ENCODE measurements around the gene SLC5A11. TPM values are rescaled to one million over a fixed set of nuclear protein-coding genes. Genes with fewer than 3 reads are reported as not detected.
"Not testable (repeated sequence)": the region's sequence is repeated elsewhere in the genome, so short reads cannot be mapped to it uniquely, and the experiment has no call there.

Gene SLC5A11
- total RNA-seq, 1 donor from 2014 or later = not detected

- Mint-ChIP-seq H3K4me1 (ENCODE audit: unreplicated experiment) (peaks cover 9% of the 10 kb centered on the region), H3K9me3 (ENCODE audit: unreplicated experiment) (no peaks in the 10 kb centered on the region), H3K4me3 (ENCODE audit: unreplicated experiment) (no peak overlapping the region), H3K36me3 (ENCODE audit: unreplicated experiment) (no peaks in the 10 kb centered on the region), H3K27ac (ENCODE audit: unreplicated experiment) (no peak overlapping the region), H3K27me3 (ENCODE audit: unreplicated experiment) (no peaks in the 10 kb centered on the region)
- no peak for DNase-seq (ENCODE audit: extremely low spot score, unreplicated experiment)
- TF ChIP-seq CTCF (IDR thresholded peaks at IDR 0.05) = no peak
These were observed 4.5 kb upstream of the SLC5A11 start for GRCh38 chr16:24841291-24841690.

DNA sequence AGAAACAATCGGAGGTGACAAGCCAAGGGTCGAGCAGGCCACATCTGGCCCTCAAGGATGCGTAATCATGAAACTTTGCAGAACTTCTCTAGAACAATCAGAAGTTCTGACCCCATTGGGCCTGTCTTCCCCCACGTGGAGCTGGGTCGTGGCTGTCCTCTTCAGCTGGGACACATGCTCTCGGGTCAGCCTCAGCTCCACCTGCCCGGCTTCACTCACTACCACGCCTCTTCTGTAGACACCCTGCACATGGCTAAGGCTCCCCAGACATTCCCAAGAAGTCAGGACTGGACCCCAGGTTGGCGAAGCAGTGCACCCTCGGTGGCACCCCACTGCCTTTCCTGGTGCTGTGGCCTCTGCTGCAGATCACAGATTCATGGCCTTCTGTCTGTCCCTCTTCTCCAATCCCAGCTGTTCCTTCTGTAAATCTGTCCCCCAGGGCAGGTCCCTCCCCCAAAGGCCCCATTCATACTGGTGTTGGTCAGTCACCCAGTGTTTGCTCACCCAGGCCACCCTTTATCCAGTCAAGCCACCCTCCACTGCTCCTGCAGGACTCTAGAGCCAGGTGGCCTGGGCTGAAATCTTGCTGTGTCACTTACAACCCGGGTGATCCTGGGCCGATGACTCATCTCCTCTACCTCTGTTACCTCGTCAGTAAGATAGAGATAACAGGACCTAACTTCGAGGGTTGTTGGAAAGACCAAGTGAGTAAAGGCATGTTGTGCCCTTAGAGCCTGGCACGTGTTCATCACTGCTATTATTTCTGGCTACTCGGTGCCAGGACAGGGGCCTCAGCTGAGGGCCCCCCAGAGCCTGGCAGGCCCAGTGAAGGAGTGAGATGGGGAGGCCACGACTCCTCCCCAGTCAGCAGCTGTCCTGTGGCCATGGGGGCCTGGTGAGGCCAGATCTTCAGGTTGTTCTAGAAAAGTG lies 1.4 kb upstream of the SLC5A11 start:
- no peak overlapping the region for H3K27ac Mint-ChIP-seq (ENCODE audit: unreplicated experiment)

DNA sequence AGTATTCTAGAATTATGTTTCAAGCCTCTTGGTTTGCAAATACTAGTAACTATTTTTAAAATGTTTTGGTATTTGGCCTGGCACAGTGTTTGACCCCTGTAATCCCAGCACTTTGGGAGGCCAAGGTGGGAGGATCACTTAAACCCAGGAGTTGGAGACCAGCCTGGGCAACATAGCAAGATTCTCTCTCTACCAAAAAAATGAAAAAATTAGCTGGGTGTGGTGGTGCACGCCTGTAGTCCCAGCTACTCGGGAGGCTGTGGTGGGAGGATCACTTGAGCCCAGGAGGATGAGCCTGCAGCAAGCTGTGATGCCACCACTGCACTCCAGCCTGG lies 765 bp upstream of the SLC5A11 start:
- not testable (repeated sequence) for H3K27me3 Mint-ChIP-seq (ENCODE audit: unreplicated experiment); H3K4me3 Mint-ChIP-seq (ENCODE audit: unreplicated experiment); DNase-seq (ENCODE audit: extremely low spot score, unreplicated experiment); H3K36me3 Mint-ChIP-seq (ENCODE audit: unreplicated experiment); H3K9me3 Mint-ChIP-seq (ENCODE audit: unreplicated experiment); H3K4me1 Mint-ChIP-seq (ENCODE audit: unreplicated experiment); H3K27ac Mint-ChIP-seq (ENCODE audit: unreplicated experiment)

More for the DNA sequence above, 1.4 kb upstream of the SLC5A11 start:
- Mint-ChIP-seq H3K27me3 (ENCODE audit: unreplicated experiment) (no peaks in the 10 kb centered on the region), H3K4me1 (ENCODE audit: unreplicated experiment) (peaks cover 3% of the 10 kb centered on the region), H3K4me3 (ENCODE audit: unreplicated experiment) (no peak overlapping the region), H3K36me3 (ENCODE audit: unreplicated experiment) (no peaks in the 10 kb centered on the region), H3K9me3 (ENCODE audit: unreplicated experiment) (no peaks in the 10 kb centered on the region)
- no peak for TF ChIP-seq CTCF (IDR thresholded peaks at IDR 0.05)
- no peak for DNase-seq (ENCODE audit: extremely low spot score, unreplicated experiment)

GRCh38 chr16:24846548-24847357 lies 990 bp downstream of the SLC5A11 start:
- no peak for TF ChIP-seq CTCF (IDR thresholded peaks at IDR 0.05)
- no peaks in the 10 kb centered on the region for H3K27me3 Mint-ChIP-seq (ENCODE audit: unreplicated experiment)
- no peaks in the 10 kb centered on the region for H3K36me3 Mint-ChIP-seq (ENCODE audit: unreplicated experiment)
- peaks cover 3% of the 10 kb centered on the region for H3K4me1 Mint-ChIP-seq (ENCODE audit: unreplicated experiment)
- no peaks in the 10 kb centered on the region for H3K9me3 Mint-ChIP-seq (ENCODE audit: unreplicated experiment)
- no peak for DNase-seq (ENCODE audit: extremely low spot score, unreplicated experiment)
- H3K27ac Mint-ChIP-seq (ENCODE audit: unreplicated experiment) = no peak overlapping the region
- H3K4me3 Mint-ChIP-seq (ENCODE audit: unreplicated experiment) = no peak overlapping the region

DNA sequence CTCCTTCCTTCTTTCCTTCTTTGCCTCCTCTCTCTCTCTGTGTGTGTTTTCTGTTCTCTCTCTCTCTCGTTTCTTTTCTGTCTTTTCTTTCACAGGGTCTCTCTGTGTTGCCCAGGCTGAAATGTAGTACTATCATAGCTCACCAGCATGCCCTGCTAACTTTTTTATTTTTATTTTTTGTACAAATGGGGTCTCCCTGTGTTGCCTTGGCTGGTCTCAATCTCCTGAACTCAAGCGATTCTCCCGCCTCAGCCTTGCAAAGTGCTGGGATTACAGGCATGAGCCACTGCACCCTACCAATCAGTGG lies 1.5 kb downstream of the SLC5A11 start:
- Mint-ChIP-seq H3K9me3 (ENCODE audit: unreplicated experiment) (no peaks in the 10 kb centered on the region), H3K4me3 (ENCODE audit: unreplicated experiment) (no peak overlapping the region)

More for the DNA sequence above, 1.5 kb downstream of the SLC5A11 start:
- DNase-seq (ENCODE audit: extremely low spot score, unreplicated experiment) = no peak
- Mint-ChIP-seq H3K4me1 (ENCODE audit: unreplicated experiment) (peaks cover 3% of the 10 kb centered on the region), H3K27ac (ENCODE audit: unreplicated experiment) (no peak overlapping the region), H3K27me3 (ENCODE audit: unreplicated experiment) (no peaks in the 10 kb centered on the region), H3K36me3 (ENCODE audit: unreplicated experiment) (no peaks in the 10 kb centered on the region)
- TF ChIP-seq CTCF (IDR thresholded peaks at IDR 0.05) = no peak

Data from osteocyte (in vitro differentiated cells).